ENCODE results near the gene ARSD.
"Not testable (repeated sequence)": the region's sequence is repeated elsewhere in the genome, so short reads cannot be mapped to it uniquely, and the experiment has no call there.

Gene ARSD

DNA sequence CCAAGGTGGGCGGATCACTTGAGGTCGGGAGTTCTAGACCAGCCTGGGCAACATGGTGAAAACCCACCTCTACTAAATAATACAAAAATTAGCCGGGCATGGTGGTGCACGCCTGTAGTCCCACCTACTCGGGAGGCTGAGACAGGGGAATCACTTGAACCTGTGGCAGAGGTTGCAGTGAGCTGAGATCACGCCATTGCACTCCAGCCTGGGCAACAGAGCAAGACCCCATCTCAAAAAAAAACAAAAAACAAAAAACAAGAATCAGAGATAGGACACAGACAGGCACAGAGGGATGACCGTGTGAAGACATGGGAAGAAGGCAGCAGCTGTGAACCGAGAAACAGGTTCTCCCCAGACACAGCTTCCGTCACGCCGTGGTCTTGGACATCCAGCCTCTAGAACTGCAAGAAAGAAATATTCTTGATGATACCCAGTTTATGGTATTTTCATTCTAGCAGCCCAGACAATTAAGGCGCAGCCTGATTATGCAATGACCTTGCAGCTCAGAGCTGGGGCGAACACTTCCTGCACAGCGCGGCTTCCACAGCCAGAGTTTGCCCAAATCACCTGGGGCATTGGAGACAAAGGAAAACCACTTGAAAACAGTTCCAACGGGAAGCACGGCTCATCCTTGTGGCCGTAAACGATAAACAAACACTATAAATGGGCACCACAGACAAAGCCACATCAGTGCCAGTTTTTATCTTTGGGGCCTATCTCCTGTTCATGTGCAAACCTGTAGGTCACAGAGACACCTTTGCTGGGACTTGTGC lies 4.2 kb upstream of the ARSD start:
- no peak for DNase-seq (ENCODE audit: low read depth in 4 of 4, low spot score in 1 of 4)

DNA sequence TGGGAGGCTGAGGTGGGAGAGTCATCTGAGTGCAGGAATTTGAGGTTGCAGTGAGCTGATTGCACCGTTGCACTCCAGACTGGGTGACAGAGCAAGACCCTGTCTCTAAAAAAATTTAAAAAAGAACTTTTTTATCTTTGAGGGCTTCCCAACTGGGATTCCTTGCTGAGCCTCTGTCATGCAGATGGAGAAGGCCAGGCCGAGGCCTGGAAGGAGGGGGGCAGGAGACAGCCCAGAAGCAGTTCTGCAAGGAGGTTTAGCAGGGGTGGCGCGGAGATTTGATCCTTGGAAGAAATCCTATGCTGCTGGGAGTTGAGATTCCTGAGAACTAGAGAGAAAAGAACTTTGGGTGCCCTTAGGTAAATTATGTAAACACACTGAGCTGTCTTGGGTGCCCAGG lies 2.5 kb upstream of the ARSD start:
- DNase-seq (ENCODE audit: low read depth in 4 of 4, low spot score in 1 of 4), result no peak

DNA sequence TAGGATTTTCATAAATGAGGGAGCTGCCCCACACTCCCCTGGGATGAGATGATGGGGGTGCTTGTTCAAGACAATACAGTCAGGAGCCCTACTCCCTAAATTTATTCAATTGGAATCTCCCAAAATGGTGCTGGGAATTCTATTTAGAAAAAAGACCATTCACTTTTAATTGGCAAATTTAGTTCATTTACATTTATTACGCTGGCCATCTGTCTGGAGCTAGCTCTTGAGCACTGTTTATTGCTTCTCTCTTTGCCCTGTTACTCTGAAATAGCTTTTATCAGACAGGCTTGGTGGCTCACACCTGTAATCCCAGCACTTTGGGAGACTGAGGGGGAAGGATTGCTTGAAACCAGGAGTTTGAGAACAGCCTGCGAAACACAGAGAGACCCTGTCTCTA lies 2.0 kb upstream of the ARSD start:
- no peak for DNase-seq (ENCODE audit: low read depth in 4 of 4, low spot score in 1 of 4)

- DNase-seq (ENCODE audit: low read depth in 4 of 4, low spot score in 1 of 4), result no peak
Measured at GRCh38 chrX:2928191-2928582, 952 bp downstream of the ARSD start.

DNA sequence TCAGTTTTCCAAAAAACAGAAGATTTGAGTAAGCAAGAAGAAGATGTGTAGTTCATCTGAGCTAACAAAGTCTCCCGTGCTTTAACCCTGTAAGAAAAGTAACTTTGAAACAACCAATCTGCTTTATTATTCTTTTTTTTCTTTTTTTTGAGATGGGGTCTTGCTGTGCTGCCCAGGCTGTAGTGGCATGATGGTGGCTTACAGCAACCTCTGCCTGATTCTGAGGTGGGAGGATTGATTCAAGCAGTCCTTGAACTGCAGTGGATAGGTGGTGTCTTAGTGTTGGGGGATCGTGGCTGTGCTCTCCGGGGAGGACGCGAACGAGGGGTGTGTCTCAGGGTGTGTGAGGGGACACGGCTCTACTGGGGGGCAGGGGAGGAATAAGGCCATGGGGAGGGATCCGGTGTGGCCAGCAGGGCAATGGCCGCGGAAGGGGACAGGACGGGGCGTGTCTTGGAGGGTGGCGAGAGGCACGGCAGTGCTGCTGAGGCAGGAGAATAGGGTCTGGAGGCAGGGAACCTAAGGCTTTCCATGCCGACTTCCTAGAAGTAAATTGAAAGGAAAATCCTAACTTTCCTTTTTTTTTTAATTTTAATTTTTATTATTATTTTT lies 2.4 kb downstream of the ARSD start:
- DNase-seq (ENCODE audit: low read depth in 4 of 4, low spot score in 1 of 4), result no peak

GRCh38 chrX:2926255-2926654 lies 2.9 kb downstream of the ARSD start:
- DNase-seq (ENCODE audit: low read depth in 4 of 4, low spot score in 1 of 4), result not testable (repeated sequence)

DNA sequence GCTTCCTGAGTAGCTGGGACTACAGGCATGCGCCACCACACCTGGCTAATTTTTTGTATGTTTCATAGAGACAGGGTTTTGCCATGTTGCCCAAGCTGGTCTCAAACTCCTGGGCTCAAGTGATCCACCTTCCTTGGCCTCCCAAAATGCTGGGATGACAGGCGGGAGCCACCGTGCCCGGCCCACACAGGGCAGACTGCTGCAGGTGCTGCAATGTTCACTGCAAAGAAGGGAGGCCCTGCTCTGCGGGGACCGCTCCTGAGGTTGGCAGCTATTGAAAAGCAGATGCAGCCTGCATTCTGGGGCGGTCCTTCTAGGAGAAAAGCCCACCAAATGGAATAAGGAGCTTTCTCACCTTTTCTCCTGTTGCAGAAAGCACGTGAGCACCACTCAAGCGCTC lies 5.0 kb downstream of the ARSD start:
- DNase-seq (ENCODE audit: low read depth in 4 of 4, low spot score in 1 of 4), result no peak

GRCh38 chrX:2921750-2922149 lies 7.4 kb downstream of the ARSD start:
- DNase-seq (ENCODE audit: low read depth in 4 of 4, low spot score in 1 of 4), result no peak

- DNase-seq (ENCODE audit: low read depth in 4 of 4, low spot score in 1 of 4), result no peak
Measured at GRCh38 chrX:2921193-2921592, 7.9 kb downstream of the ARSD start.

- DNase-seq (ENCODE audit: low read depth in 4 of 4, low spot score in 1 of 4), result no peak
Measured at GRCh38 chrX:2917767-2918166, 11.4 kb downstream of the ARSD start.

DNA sequence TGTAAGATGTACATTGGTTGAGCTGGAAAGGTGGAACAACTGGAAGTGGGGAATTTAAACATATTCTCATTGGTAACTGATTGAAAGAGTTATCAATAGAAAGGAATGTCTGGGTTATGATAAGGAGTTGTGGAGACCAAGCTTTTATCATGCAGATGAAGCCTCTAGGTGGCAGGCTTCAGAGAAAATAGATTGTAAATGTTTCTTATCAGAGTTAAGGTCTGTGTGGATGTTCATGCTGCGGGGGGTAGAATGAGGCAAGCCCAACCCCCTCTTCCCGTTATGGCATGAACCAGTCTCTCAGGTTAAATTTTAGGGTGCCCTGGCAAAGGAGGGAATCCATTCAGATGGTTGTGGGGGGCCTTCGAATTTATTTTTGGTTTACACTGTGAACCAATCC lies 16.0 kb downstream of the ARSD start:
- DNase-seq (ENCODE audit: low read depth in 4 of 4, low spot score in 1 of 4), result no peak

DNA sequence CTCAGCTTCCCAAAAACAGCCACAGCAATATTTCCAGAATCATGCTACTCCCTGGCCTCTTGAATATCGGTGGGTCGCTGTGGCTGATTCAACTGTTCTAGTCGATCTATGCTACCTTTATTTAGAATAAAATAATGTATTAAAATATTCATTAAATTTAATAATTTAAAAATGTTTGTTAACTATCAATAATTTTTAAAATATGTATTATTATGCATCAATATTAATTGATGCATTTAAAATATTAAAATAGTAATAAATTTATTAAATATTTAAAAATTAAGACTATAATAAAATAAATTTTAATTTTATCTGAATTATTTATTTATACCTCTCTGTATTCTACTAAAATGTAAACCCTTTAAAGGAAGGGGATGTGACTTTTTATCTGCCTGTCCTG lies 19.0 kb downstream of the ARSD start:
- no peak for DNase-seq (ENCODE audit: low read depth in 4 of 4, low spot score in 1 of 4)

DNA sequence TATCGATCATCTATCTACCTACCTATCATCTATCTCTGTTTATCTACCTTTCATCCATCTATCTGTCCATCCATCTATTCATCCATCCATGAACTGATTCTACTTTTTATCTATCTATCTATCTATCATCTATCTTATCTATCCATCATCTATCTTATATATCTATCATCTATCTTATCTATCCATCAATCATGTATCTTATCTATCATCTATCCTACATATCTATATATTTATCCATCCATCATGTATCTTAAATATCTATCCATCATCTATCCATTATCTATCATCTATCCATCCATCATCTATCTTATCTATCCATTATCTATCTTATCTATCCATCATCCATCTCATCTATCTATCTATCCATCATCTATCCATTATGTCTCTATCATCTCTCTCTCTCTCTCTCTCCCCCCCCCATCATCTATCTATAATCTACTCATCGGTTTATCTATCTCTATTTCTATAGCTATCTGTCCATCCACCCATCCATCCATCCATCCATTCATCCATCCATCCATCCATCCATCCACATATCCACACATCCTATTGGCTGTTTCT lies 20.9 kb downstream of the ARSD start:
- DNase-seq (ENCODE audit: low read depth in 4 of 4, low spot score in 1 of 4), result no peak

GRCh38 chrX:2907295-2907694 lies 21.8 kb downstream of the ARSD start:
- no peak for DNase-seq (ENCODE audit: low read depth in 4 of 4, low spot score in 1 of 4)

GRCh38 chrX:2903366-2903765 lies 25.8 kb downstream of the ARSD start:
- no peak for DNase-seq (ENCODE audit: low read depth in 4 of 4, low spot score in 1 of 4)

DNA sequence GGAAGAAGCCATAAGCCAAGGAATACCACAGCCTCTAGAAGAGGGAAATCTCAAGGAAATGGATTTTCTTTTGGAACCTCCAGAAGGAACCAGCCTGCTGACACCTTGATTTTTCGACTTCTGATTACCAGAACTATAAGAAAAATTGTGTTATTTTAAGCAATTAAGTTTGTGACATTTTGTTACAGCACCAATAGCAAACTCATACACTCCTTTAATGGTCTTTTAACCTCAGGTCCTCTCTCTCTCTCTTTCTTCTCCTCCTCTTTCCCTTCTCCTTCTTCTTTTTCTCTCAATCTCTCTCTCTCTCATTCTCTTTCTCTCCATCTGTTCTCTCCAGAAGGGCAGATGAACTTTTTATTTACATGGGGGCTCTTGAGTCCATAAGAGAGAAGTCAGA lies 26.3 kb downstream of the ARSD start:
- no peak for DNase-seq (ENCODE audit: low read depth in 4 of 4, low spot score in 1 of 4)

DNA sequence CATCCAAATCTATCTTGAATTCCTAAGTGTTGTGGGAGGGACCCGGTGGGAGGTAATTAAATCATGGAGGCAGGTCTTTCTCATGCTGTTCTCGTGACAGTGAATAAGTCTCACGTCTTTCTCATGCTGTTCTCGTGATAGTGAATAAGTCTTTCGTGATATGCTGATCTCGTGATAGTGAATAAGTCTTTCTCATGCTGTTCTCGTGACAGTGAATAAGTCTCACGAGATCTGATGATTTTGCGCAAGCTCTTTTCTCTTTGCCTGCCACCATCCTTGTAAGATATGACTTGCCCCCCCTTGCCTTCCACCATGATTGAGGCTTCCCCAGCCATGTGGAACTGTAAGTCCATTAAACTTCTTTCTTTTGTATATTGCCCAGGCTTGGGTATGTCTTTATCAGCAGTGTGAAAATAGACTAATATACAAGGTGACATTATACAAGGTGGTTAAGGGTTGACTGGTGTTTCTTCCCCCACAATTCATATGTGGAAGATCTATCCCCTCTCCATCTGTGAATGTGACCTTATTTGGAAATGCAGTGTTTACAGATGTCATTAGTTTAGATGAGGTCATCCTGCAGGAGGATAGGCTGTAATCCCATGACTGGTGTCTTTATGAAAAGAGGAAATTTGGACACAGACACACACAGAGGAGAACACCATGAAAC lies 27.6 kb downstream of the ARSD start:
- no peak for DNase-seq (ENCODE audit: low read depth in 4 of 4, low spot score in 1 of 4)

- DNase-seq (ENCODE audit: low read depth in 4 of 4, low spot score in 1 of 4), result no peak
Measured at GRCh38 chrX:2898846-2899512, 30.2 kb downstream of the ARSD start.

DNA sequence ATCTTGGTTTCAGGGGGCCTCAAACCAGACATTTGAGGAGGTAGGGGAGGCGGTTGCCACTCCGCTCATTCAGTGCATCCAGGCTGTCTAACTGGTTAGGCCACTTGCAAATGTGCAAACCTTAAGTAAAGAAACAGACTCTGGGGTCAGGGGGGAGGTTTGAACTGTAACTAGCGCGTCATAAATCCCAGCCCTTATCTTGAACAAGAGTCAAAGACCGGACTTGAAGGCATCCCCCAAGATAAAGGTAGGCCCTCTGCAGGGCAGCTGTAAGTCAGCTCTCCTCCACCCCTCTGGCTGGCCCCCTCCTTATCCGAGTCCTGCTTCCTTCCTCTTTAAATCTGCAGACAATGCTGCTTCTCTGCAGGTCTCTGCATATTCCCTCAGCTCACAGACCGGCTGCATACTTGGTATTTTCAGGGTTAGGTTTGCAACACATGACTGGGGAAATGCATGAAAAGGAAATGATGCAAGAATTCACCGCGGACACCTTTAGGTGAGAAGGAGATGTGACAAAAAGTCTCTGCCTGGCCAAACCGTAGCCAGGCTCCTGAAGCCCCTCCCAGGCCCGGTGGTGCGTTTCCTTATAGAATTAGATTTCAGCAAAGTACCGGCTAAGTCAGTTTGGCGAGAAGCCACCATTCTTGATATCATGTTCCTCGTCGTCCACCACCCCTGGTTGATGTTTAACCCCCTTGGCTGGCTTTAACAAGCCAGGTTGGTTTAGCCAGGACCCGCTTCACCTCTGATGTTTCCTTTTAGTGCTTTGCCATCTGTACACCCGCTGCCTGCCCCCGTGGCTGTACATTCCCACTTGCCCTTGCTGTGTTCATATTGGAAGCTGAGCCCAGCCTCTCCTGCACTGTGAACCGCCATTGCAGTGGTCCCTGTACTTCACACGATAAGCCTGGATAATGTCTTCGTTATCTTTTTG lies 31.2 kb downstream of the ARSD start:
- not testable (repeated sequence) for DNase-seq (ENCODE audit: low read depth in 4 of 4, low spot score in 1 of 4)

- DNase-seq (ENCODE audit: low read depth in 4 of 4, low spot score in 1 of 4), result no peak
Measured at GRCh38 chrX:2897311-2897689, 31.8 kb downstream of the ARSD start.

- no peak for DNase-seq (ENCODE audit: low read depth in 4 of 4, low spot score in 1 of 4)
Measured at GRCh38 chrX:2894885-2895292, 34.2 kb downstream of the ARSD start.
